ENCODE data around the gene PRLR. TPM values are rescaled to one million over a fixed set of nuclear protein-coding genes. Genes with fewer than 3 reads are reported as not detected.
"Not testable (repeated sequence)": the region's sequence is repeated elsewhere in the genome, so short reads cannot be mapped to it uniquely, and the experiment has no call there.

The PRLR gene
- polyA plus RNA-seq, 3 donors from 2014 or later, result not detected

GRCh38 chr5:35048910-35049309 lies 181.4 kb downstream of the PRLR start:
- no peak overlapping the region for H3K4me3 Mint-ChIP-seq
- H3K4me1 Mint-ChIP-seq, result no peaks in the 10 kb centered on the region
- H3K27ac Mint-ChIP-seq, result no peak overlapping the region

GRCh38 chr5:35047785-35048404 lies 182.4 kb downstream of the PRLR start, which contains the start of gene AGXT2:
Gene AGXT2, minus strand, starts transcription at chr5:35047949. Its CDS starts 57 bp downstream, at chr5:35047892.
- H3K4me3 Mint-ChIP-seq, result no peak within 1 kb of the TSS
- DNase-seq, result no peak
- H3K9me3 Mint-ChIP-seq, result peaks cover 0 to 3% (median 0%) of the 10 kb centered on the region in 6 donors
- H3K4me1 Mint-ChIP-seq, result no peaks in the 10 kb centered on the region
- H3K27ac Mint-ChIP-seq, result no peak within 1 kb of the TSS
- H3K36me3 Mint-ChIP-seq, result no peaks in the 10 kb centered on the region
- peaks cover 2 to 11% (median 4%) of the 10 kb centered on the region in 3 donors for H3K27me3 Mint-ChIP-seq (ENCODE audit: low read depth in 3 of 3)

More at GRCh38 chr5:35048910-35049309, 181.4 kb downstream of the PRLR start:
- DNase-seq, result no peak
- Mint-ChIP-seq H3K27me3 (ENCODE audit: low read depth in 3 of 3) (peaks cover 2 to 11% (median 6%) of the 10 kb centered on the region in 3 donors), H3K9me3 (peaks cover 0 to 3% (median 0%) of the 10 kb centered on the region in 6 donors), H3K36me3 (no peaks in the 10 kb centered on the region)

- DNase-seq, result no peak
- Mint-ChIP-seq H3K4me3 (no peak overlapping the region), H3K27ac (no peak overlapping the region), H3K36me3 (no peaks in the 10 kb centered on the region), H3K4me1 (no peaks in the 10 kb centered on the region), H3K9me3 (peaks cover 0 to 3% (median 0%) of the 10 kb centered on the region in 6 donors), H3K27me3 (ENCODE audit: low read depth in 3 of 3) (peaks cover 2 to 11% (median 8%) of the 10 kb centered on the region in 3 donors)
These were observed 183.5 kb downstream of the PRLR start for GRCh38 chr5:35046774-35047173.

GRCh38 chr5:35045280-35045679 lies 185.0 kb downstream of the PRLR start:
- peaks cover 4 to 14% (median 6%) of the 10 kb centered on the region in 3 donors for H3K27me3 Mint-ChIP-seq (ENCODE audit: low read depth in 3 of 3)
- H3K9me3 Mint-ChIP-seq, result peaks cover 0 to 3% (median 0%) of the 10 kb centered on the region in 6 donors
- H3K27ac Mint-ChIP-seq, result no peak overlapping the region
- no peak for DNase-seq
- H3K36me3 Mint-ChIP-seq, result no peaks in the 10 kb centered on the region
- H3K4me3 Mint-ChIP-seq, result no peak overlapping the region
- no peaks in the 10 kb centered on the region for H3K4me1 Mint-ChIP-seq

- no peak overlapping the region for H3K27ac Mint-ChIP-seq
- DNase-seq, result no peak
- H3K36me3 Mint-ChIP-seq, result no peaks in the 10 kb centered on the region
These were observed 185.6 kb downstream of the PRLR start for GRCh38 chr5:35044649-35045048.

GRCh38 chr5:35042781-35043180 lies 187.5 kb downstream of the PRLR start:
- no peak for DNase-seq
- Mint-ChIP-seq H3K4me3 (no peak overlapping the region), H3K27ac (no peak overlapping the region), H3K36me3 (no peaks in the 10 kb centered on the region), H3K4me1 (no peaks in the 10 kb centered on the region), H3K9me3 (no peaks in the 10 kb centered on the region), H3K27me3 (ENCODE audit: low read depth in 3 of 3) (peaks cover 2 to 19% (median 5%) of the 10 kb centered on the region in 3 donors)

More at GRCh38 chr5:35044649-35045048, 185.6 kb downstream of the PRLR start:
- Mint-ChIP-seq H3K27me3 (ENCODE audit: low read depth in 3 of 3) (peaks cover 4 to 14% (median 6%) of the 10 kb centered on the region in 3 donors), H3K9me3 (peaks cover 0 to 3% (median 0%) of the 10 kb centered on the region in 6 donors), H3K4me3 (no peak overlapping the region), H3K4me1 (no peaks in the 10 kb centered on the region)

GRCh38 chr5:35041261-35041660 lies 189.0 kb downstream of the PRLR start:
- no peak for DNase-seq
- Mint-ChIP-seq H3K4me1 (no peaks in the 10 kb centered on the region), H3K36me3 (no peaks in the 10 kb centered on the region), H3K27me3 (ENCODE audit: low read depth in 3 of 3) (peaks cover 2 to 18% (median 6%) of the 10 kb centered on the region in 3 donors), H3K27ac (no peak overlapping the region), H3K4me3 (no peak overlapping the region), H3K9me3 (no peaks in the 10 kb centered on the region)

- peaks cover 2 to 10% (median 6%) of the 10 kb centered on the region in 3 donors for H3K27me3 Mint-ChIP-seq (ENCODE audit: low read depth in 3 of 3)
- no peak overlapping the region for H3K4me3 Mint-ChIP-seq
- no peaks in the 10 kb centered on the region for H3K9me3 Mint-ChIP-seq
- no peaks in the 10 kb centered on the region for H3K4me1 Mint-ChIP-seq
- no peak for DNase-seq
- no peak overlapping the region for H3K27ac Mint-ChIP-seq
- H3K36me3 Mint-ChIP-seq, result no peaks in the 10 kb centered on the region
These were observed 191.4 kb downstream of the PRLR start for GRCh38 chr5:35038891-35039290.

GRCh38 chr5:35036536-35036935 lies 193.8 kb downstream of the PRLR start:
- DNase-seq, result no peak
- no peaks in the 10 kb centered on the region for H3K4me1 Mint-ChIP-seq
- no peak overlapping the region for H3K4me3 Mint-ChIP-seq
- H3K9me3 Mint-ChIP-seq, result peaks cover 0 to 3% (median 0%) of the 10 kb centered on the region in 6 donors
- H3K27me3 Mint-ChIP-seq (ENCODE audit: low read depth in 3 of 3), result peaks cover 2 to 10% (median 5%) of the 10 kb centered on the region in 3 donors
- H3K36me3 Mint-ChIP-seq, result no peaks in the 10 kb centered on the region
- no peak overlapping the region for H3K27ac Mint-ChIP-seq

GRCh38 chr5:35035929-35036328 lies 194.4 kb downstream of the PRLR start:
- H3K27me3 Mint-ChIP-seq (ENCODE audit: low read depth in 3 of 3); H3K9me3 Mint-ChIP-seq; H3K4me1 Mint-ChIP-seq; H3K4me3 Mint-ChIP-seq; H3K36me3 Mint-ChIP-seq; H3K27ac Mint-ChIP-seq; DNase-seq: not testable (repeated sequence)

- peaks cover 0 to 8% (median 5%) of the 10 kb centered on the region in 3 donors for H3K27me3 Mint-ChIP-seq (ENCODE audit: low read depth in 3 of 3)
These were observed 195.0 kb downstream of the PRLR start for GRCh38 chr5:35035271-35035670.

GRCh38 chr5:35032356-35032755 lies 197.9 kb downstream of the PRLR start:
- Mint-ChIP-seq H3K27ac (no peak overlapping the region), H3K27me3 (ENCODE audit: low read depth in 3 of 3) (peaks cover 2 to 7% (median 5%) of the 10 kb centered on the region in 3 donors), H3K4me3 (no peak overlapping the region), H3K4me1 (no peaks in the 10 kb centered on the region), H3K9me3 (peaks cover 0 to 3% (median 0%) of the 10 kb centered on the region in 6 donors), H3K36me3 (no peaks in the 10 kb centered on the region)
- no peak for DNase-seq

More at GRCh38 chr5:35035271-35035670, 195.0 kb downstream of the PRLR start:
- Mint-ChIP-seq H3K4me1 (no peaks in the 10 kb centered on the region), H3K4me3 (no peak overlapping the region), H3K36me3 (no peaks in the 10 kb centered on the region), H3K9me3 (peaks cover 0 to 3% (median 0%) of the 10 kb centered on the region in 6 donors), H3K27ac (no peak overlapping the region)
- DNase-seq, result no peak

- Mint-ChIP-seq H3K4me3 (no peak overlapping the region), H3K27me3 (ENCODE audit: low read depth in 3 of 3) (peaks cover 0 to 7% (median 5%) of the 10 kb centered on the region in 3 donors), H3K9me3 (peaks cover 0 to 3% (median 0%) of the 10 kb centered on the region in 6 donors), H3K4me1 (no peaks in the 10 kb centered on the region), H3K36me3 (no peaks in the 10 kb centered on the region), H3K27ac (no peak overlapping the region)
- no peak for DNase-seq
These were observed 199.0 kb downstream of the PRLR start for GRCh38 chr5:35031276-35031675.

GRCh38 chr5:35030426-35031100 lies 199.7 kb downstream of the PRLR start:
- DNase-seq, result no peak
- Mint-ChIP-seq H3K4me1 (no peaks in the 10 kb centered on the region), H3K27me3 (ENCODE audit: low read depth in 3 of 3) (peaks cover 0 to 7% (median 5%) of the 10 kb centered on the region in 3 donors), H3K9me3 (peaks cover 0 to 3% (median 0%) of the 10 kb centered on the region in 6 donors), H3K4me3 (no peak overlapping the region), H3K27ac (no peak overlapping the region), H3K36me3 (no peaks in the 10 kb centered on the region)
